Bronchial epithelial cell (primary cell): ENCODE data around the gene SMARCC2. TPM values are rescaled to one million over a fixed set of nuclear protein-coding genes. Genes with fewer than 3 reads are reported as not detected.

Source experiments
- DNase-seq: peaks from one replicate; pipeline ENCODE4 v3.0.0-alpha.2; 2010; ENCODE audit warnings: low read depth
- FAIRE-seq: peaks from 2 replicates; lab custom pipeline; 2011; peaks lifted over from hg19 to GRCh38; lab: Jason Lieb, UNC
- H3K27me3 ChIP-seq: 2 replicates; pipeline ENCODE4 v1.5.1; 2011; ENCODE audit warnings: low read length; ENCODE audit not compliant: control insufficient read depth, insufficient read depth
- H3K36me3 ChIP-seq: 2 replicates; pipeline ENCODE4 v1.5.1; 2011; ENCODE audit warnings: low read length; ENCODE audit not compliant: control insufficient read depth, insufficient read depth
- H3K4me3 ChIP-seq: 2 replicates; pipeline ENCODE4 v1.5.1; 2011; ENCODE audit warnings: mild to moderate bottlenecking, low read depth, low read length, control low read depth
- CTCF ChIP-seq: IDR thresholded peaks from 2 replicates; pipeline ENCODE4 v1.5.1; 2011; ENCODE audit warnings: mild to moderate bottlenecking, moderate library complexity, low read length, control low read depth, inconsistent platforms; ENCODE audit not compliant: insufficient read depth, severe bottlenecking
- total RNA-seq: library from RNA; depleted of rRNA; stranded (reverse); fragments of >200 nt; gene quantifications from 2 replicates; pipeline ENCODE4 v1.2.1, GENCODE V29; 2014

SMARCC2 gene
- total RNA-seq, 1 donor from 2014 or later: 14.0 TPM

- peaks cover 15% of the 10 kb centered on the region for H3K36me3 ChIP-seq
Measured at GRCh38 chr12:56114084-56114483, 75.2 kb downstream of the SMARCC2 start.

More at GRCh38 chr12:56114084-56114483, 75.2 kb downstream of the SMARCC2 start:
- DNase-seq: no peak
- Histone ChIP-seq H3K4me3 (no peak overlapping the region), H3K27me3 (no peaks in the 10 kb centered on the region)
- FAIRE-seq: no peak
- no peak for TF ChIP-seq CTCF

Other genes with a start within 250 kb of the SMARCC2 start
- 1.8 and 2.6 TPM in 2 replicates for gene PMEL, start 223.4 kb downstream of the SMARCC2 start, total RNA-seq
- 5.2 and 6.8 TPM in 2 replicates for gene CDK2, start 222.7 kb downstream of the SMARCC2 start, total RNA-seq
- 30.8 and 48.8 TPM in 2 replicates for gene RAB5B, start 215.4 kb downstream of the SMARCC2 start, total RNA-seq
- 2.1 and 3.6 TPM in 2 replicates for gene SUOX, start 192.2 kb downstream of the SMARCC2 start, total RNA-seq
- 0.26 and 0.64 TPM in 2 replicates for gene IKZF4, start 168.4 kb downstream of the SMARCC2 start, total RNA-seq
- 32.8 and 201 TPM in 2 replicates for gene RPS26, start 147.6 kb downstream of the SMARCC2 start, total RNA-seq
- gene ERBB3, start 109.3 kb downstream of the SMARCC2 start, total RNA-seq: 21.1 and 59.8 TPM in 2 replicates
- gene PA2G4, start 84.9 kb downstream of the SMARCC2 start, total RNA-seq: 168 and 172 TPM in 2 replicates
- 3,411 and 3,733 TPM in 2 replicates for gene RPL41, start 72.8 kb downstream of the SMARCC2 start, total RNA-seq
- 3.5 and 4.5 TPM in 2 replicates for gene ZC3H10, start 71.2 kb downstream of the SMARCC2 start, total RNA-seq
- 253 and 304 TPM in 2 replicates for gene ESYT1, start 61.2 kb downstream of the SMARCC2 start, total RNA-seq
- 27.4 and 33.5 TPM in 2 replicates for gene MYL6B, start 36.9 kb downstream of the SMARCC2 start, total RNA-seq
- gene MYL6, start 31.1 kb downstream of the SMARCC2 start, total RNA-seq: 590 and 1,212 TPM in 2 replicates
- gene RNF41, start 32.4 kb upstream of the SMARCC2 start, total RNA-seq: 102 and 158 TPM in 2 replicates
- 25.3 and 40.5 TPM in 2 replicates for gene NABP2, start 34.9 kb upstream of the SMARCC2 start, total RNA-seq
- gene SLC39A5, start 40.6 kb upstream of the SMARCC2 start, total RNA-seq: 0.13 and 0.26 TPM in 2 replicates
- gene ANKRD52, start 68.9 kb upstream of the SMARCC2 start, total RNA-seq: 6.8 and 11.3 TPM in 2 replicates
- 2.7 and 5.3 TPM in 2 replicates for gene COQ10A, start 77.5 kb upstream of the SMARCC2 start, total RNA-seq
- 64.8 and 89.4 TPM in 2 replicates for gene CS, start 110.8 kb upstream of the SMARCC2 start, total RNA-seq
- gene CNPY2, start 126.5 kb upstream of the SMARCC2 start, total RNA-seq: 59.9 and 91.1 TPM in 2 replicates
- 20.5 and 30.7 TPM in 2 replicates for gene PAN2, start 144.5 kb upstream of the SMARCC2 start, total RNA-seq
- 0.13 TPM in 1 of 2 replicates, not detected in the other for gene IL23A, start 149.4 kb upstream of the SMARCC2 start, total RNA-seq
- gene STAT2, start 170.6 kb upstream of the SMARCC2 start, total RNA-seq: 47.5 and 47.9 TPM in 2 replicates
- gene APOF, start 173.4 kb upstream of the SMARCC2 start, total RNA-seq: not detected in 2 replicates